Nephron (organoid): Measurements from ENCODE around the gene TFPI.

ENCODE experiments used
- H3K27ac Mint-ChIP-seq, 3 experiments: 2 replicates each; pipeline ENCODE4 v1.8.0; 2020; ENCODE audit warnings: mixed read lengths in 3 of 3, mild to moderate bottlenecking in 2 of 3, moderate library complexity in 1 of 3
- H3K27me3 Mint-ChIP-seq: 2 replicates; pipeline ENCODE4 v1.8.0; 2021; ENCODE audit warnings: low read depth, mild to moderate bottlenecking, moderate library complexity, mixed read lengths
- H3K36me3 Mint-ChIP-seq: 2 replicates; pipeline ENCODE4 v1.8.0; 2020; ENCODE audit warnings: low read depth, mixed read lengths
- H3K4me1 Mint-ChIP-seq: 2 replicates; pipeline ENCODE4 v1.8.0; 2020; ENCODE audit warnings: mixed read lengths
- H3K4me3 Mint-ChIP-seq, 3 experiments: 2 replicates each; pipeline ENCODE4 v1.8.0; 2020; ENCODE audit warnings: mild to moderate bottlenecking in 3 of 3, mixed read lengths in 3 of 3, moderate library complexity in 2 of 3
- H3K9me3 Mint-ChIP-seq: 2 replicates; pipeline ENCODE4 v1.8.0; 2020; ENCODE audit warnings: mixed read lengths
- TF ChIP-seq, protein P1 (sequence below), 3 experiments: fragments of 200-600 bp; sonication (generic); IDR thresholded peaks; one replicate each; pipeline ENCODE4 v1.5.0; 2021; ENCODE audit warnings: antibody characterized with exemption in 3 of 3; ENCODE audit not compliant: unreplicated experiment in 3 of 3

TFPI gene

DNA sequence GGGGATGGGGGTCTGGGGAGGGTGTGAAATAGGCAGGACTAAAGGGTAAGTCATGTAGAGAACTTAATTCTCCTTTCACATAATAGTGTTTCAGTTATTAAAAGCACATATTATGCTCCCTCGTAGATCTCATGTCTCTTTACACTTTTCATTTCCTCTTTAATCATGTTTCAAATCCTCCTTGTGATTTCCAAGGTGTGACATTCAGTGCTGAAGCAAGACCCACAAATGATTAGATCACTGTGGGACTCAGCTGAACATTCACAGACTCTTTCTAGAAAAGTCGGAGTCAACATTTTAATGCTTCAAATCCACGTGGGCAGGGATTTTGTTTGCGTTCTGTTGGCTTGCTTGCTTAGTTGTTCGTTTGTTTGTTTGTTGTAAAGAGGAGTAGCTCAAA lies 71.4 kb downstream of the TFPI start:
- no peaks in the 10 kb centered on the region for H3K27me3 Mint-ChIP-seq
- peaks cover 4% of the 10 kb centered on the region for H3K36me3 Mint-ChIP-seq
- H3K27ac Mint-ChIP-seq: no peak overlapping the region
- H3K4me3 Mint-ChIP-seq: no peak overlapping the region
- no peaks in the 10 kb centered on the region for H3K4me1 Mint-ChIP-seq
- no peaks in the 10 kb centered on the region for H3K9me3 Mint-ChIP-seq
- TF ChIP-seq, protein P1, sequence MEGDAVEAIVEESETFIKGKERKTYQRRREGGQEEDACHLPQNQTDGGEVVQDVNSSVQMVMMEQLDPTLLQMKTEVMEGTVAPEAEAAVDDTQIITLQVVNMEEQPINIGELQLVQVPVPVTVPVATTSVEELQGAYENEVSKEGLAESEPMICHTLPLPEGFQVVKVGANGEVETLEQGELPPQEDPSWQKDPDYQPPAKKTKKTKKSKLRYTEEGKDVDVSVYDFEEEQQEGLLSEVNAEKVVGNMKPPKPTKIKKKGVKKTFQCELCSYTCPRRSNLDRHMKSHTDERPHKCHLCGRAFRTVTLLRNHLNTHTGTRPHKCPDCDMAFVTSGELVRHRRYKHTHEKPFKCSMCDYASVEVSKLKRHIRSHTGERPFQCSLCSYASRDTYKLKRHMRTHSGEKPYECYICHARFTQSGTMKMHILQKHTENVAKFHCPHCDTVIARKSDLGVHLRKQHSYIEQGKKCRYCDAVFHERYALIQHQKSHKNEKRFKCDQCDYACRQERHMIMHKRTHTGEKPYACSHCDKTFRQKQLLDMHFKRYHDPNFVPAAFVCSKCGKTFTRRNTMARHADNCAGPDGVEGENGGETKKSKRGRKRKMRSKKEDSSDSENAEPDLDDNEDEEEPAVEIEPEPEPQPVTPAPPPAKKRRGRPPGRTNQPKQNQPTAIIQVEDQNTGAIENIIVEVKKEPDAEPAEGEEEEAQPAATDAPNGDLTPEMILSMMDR (IDR thresholded peaks at IDR 0.05; ENCODE audit: unreplicated experiment in 3 of 3): no peak

DNA sequence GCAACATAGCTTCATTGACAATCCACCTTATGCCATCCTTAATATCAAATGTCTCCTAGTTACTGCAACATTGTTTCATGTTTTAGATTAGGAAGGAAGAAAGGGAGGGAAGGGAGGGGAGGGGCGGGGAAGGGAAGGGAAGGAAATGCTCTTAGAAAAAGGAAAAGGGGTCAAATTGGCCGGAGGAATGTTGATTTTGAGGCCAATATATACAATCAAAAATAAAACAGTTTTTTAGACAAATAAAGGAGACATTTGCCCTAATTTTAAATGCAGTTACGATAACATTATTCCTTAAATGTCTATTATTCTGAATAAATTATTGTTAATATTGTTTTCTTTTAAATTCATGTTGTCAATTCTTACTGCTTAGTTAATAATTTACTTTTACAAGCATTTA lies 72.7 kb downstream of the TFPI start:
- TF ChIP-seq, protein P1 (IDR thresholded peaks at IDR 0.05; ENCODE audit: unreplicated experiment in 3 of 3): no peak
- H3K27ac Mint-ChIP-seq: no peak overlapping the region
- no peak overlapping the region for H3K4me3 Mint-ChIP-seq
- H3K4me1 Mint-ChIP-seq: no peaks in the 10 kb centered on the region
- H3K36me3 Mint-ChIP-seq: peaks cover 9% of the 10 kb centered on the region
- H3K27me3 Mint-ChIP-seq: no peaks in the 10 kb centered on the region
- no peaks in the 10 kb centered on the region for H3K9me3 Mint-ChIP-seq

DNA sequence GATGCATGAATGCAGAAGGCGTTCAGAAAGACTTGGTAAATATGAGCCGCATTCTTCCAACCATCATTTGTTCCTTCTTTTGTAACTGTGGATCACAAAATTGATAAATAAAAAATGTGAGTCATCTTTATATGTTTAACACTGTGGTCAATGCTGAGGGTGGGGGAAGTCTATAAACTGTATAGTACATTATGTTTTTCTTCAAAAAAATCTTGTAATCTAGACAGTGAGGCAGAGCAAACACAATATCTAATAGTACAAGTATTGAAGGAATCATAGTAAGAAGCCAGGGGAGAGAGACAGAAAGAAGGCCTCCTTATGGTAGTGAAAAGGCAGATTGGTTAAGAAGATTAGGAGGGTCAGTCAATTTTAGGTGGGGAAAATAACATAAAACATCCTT lies 75.5 kb downstream of the TFPI start:
- Mint-ChIP-seq H3K27me3 (peaks cover 3% of the 10 kb centered on the region), H3K4me3 (no peak overlapping the region), H3K4me1 (no peaks in the 10 kb centered on the region), H3K36me3 (peaks cover 9% of the 10 kb centered on the region), H3K27ac (no peak overlapping the region), H3K9me3 (no peaks in the 10 kb centered on the region)
- TF ChIP-seq, protein P1 (IDR thresholded peaks at IDR 0.05; ENCODE audit: unreplicated experiment in 3 of 3): no peak

DNA sequence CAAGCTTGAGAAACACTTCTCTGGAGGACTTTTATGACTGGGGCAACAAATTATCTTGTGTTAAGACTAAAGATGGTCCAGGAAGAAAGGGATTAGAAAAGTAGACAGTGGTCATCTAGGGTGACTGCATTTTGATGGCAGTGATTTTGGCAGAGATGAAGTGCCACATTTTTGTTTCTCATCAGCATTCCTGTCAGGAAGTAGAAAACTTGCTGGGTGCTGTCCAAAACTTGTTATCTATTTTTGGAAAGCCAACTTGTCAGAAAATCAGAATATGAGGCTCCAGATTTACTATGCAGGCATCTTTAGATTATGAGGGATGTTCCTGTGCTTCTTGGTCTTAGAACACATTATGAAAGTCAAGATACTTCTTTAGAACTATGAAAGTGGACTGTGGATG lies 77.2 kb downstream of the TFPI start:
- Mint-ChIP-seq H3K4me1 (no peaks in the 10 kb centered on the region), H3K27me3 (peaks cover 3% of the 10 kb centered on the region), H3K4me3 (no peak overlapping the region), H3K9me3 (no peaks in the 10 kb centered on the region), H3K36me3 (peaks cover 9% of the 10 kb centered on the region), H3K27ac (no peak overlapping the region)
- TF ChIP-seq, protein P1 (IDR thresholded peaks at IDR 0.05; ENCODE audit: unreplicated experiment in 3 of 3): no peak

DNA sequence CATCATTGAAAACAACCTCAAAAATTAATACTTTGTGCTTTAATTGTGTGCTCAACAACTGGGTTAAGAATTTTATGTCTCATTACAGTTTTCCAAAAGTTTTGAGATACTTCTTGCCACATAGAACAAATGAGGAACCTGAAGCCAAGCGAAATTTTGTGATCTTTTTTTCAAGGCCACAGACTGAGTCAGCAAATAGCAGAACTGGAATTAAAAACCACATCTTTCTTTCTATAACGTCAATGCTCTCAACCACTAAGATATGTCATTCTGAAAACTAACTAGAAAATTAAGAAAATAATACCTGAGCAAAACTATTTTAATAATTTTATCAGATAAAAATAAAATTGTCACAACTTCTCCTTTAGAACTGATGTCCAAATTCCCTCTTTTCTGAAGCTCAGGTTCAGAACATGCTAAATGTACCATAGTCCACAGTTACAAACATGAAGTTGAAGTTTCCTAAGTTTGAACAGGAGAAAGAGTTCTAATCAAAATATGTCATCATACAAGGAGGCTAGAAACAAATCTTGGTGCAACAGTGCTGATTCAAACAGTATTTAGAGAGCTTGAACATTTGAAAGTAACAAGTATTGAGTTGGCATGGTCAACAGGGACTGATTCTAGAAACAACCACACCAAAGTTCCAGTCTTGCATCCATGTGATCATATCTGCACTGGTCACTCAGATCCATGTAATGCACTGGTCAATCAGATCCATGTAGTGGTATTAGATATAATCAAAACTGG lies 78.6 kb downstream of the TFPI start:
- TF ChIP-seq, protein P1 (IDR thresholded peaks at IDR 0.05; ENCODE audit: unreplicated experiment in 3 of 3): no peak
- no peaks in the 10 kb centered on the region for H3K9me3 Mint-ChIP-seq
- no peaks in the 10 kb centered on the region for H3K4me1 Mint-ChIP-seq
- H3K27me3 Mint-ChIP-seq: peaks cover 3% of the 10 kb centered on the region
- no peak overlapping the region for H3K27ac Mint-ChIP-seq
- no peak overlapping the region for H3K4me3 Mint-ChIP-seq
- H3K36me3 Mint-ChIP-seq: peaks cover 9% of the 10 kb centered on the region

DNA sequence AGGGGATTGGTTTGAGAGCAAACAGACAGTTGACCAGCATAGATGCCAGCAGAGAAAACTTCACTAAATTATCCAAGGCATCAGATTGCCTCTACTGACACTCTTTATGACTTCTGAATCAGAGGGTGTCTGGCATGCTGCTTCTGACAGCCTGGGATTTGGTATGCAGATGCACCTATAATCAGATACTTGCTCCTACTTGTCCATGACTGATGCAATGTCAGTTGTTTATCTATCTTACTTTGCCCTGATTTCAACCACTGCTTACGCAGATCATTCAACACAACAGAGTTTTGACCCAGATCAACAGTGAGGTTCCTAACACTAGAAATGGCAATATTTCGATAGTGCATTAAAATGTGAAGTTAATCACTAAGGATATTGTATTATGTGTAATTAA lies 83.5 kb downstream of the TFPI start:
- H3K4me1 Mint-ChIP-seq: no peaks in the 10 kb centered on the region
- H3K36me3 Mint-ChIP-seq: no peaks in the 10 kb centered on the region
- H3K27me3 Mint-ChIP-seq: no peaks in the 10 kb centered on the region
- H3K4me3 Mint-ChIP-seq: no peak overlapping the region
- H3K9me3 Mint-ChIP-seq: no peaks in the 10 kb centered on the region
- TF ChIP-seq, protein P1 (IDR thresholded peaks at IDR 0.05; ENCODE audit: unreplicated experiment in 3 of 3): no peak
- no peak overlapping the region for H3K27ac Mint-ChIP-seq
